ENCODE results near the gene CCDC78.

GRCh38 chr16:774086-775001, 48.1 kb upstream of the CCDC78 start:
- TF ChIP-seq CTCF (IDR thresholded peaks at IDR 0.05; ENCODE audit: low read length) (no peak), EZH2 (optimal IDR thresholded peaks at IDR 0.05; ENCODE audit: low read depth, low read length) (no peak)
